ENCODE results near the gene NECTIN2.
"Not testable (repeated sequence)": the region's sequence is repeated elsewhere in the genome, so short reads cannot be mapped to it uniquely, and the experiment has no call there.

The NECTIN2 gene

GRCh38 chr19:44817725-44818465, 28.2 kb upstream of the NECTIN2 start:
- DNase-seq (ENCODE audit: low read depth), result no peak

- no peak for DNase-seq (ENCODE audit: low read depth)
These were observed 27.5 kb upstream of the NECTIN2 start for GRCh38 chr19:44818466-44819031.

- no peak for DNase-seq (ENCODE audit: low read depth)
These were observed 26.8 kb upstream of the NECTIN2 start for GRCh38 chr19:44819246-44819832.

GRCh38 chr19:44820648-44821609, 25.2 kb upstream of the NECTIN2 start:
- DNase-seq (ENCODE audit: low read depth), result no peak

GRCh38 chr19:44822177-44822576, 23.9 kb upstream of the NECTIN2 start:
- no peak for DNase-seq (ENCODE audit: low read depth)

DNA sequence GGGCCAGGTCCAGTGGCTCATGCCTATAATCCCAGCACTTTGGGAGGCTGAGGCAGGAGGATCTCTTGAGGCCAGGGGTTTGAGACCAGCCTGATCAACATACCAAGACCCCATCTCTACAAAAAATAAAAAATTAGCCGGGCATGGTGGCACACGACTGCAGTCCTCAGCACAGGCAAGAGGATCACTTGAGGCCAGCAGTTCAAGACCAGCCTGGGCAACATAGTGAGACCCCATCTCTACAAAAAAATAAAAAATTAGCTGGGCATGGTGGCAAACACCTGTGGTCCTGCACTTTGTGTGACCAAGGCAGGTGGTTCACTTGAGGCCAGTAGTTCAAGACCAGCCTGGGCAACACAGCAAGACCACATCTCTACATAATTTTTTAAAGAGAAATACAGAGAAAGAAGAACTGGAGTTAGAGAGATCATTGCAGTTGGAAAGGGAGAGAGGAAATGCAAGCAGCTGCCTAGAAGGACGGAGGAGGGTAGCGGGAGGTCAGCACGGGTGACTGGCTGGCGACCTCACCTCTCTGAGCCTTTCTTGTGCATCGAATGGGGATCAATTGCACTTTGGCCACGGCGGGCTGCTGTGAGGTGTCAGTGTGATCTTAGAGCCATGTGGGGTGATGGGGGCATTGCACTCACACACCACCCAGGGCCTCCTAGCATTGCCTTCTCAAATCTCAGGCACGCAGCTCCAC, 23.3 kb upstream of the NECTIN2 start:
- DNase-seq (ENCODE audit: low read depth), result no peak

DNA sequence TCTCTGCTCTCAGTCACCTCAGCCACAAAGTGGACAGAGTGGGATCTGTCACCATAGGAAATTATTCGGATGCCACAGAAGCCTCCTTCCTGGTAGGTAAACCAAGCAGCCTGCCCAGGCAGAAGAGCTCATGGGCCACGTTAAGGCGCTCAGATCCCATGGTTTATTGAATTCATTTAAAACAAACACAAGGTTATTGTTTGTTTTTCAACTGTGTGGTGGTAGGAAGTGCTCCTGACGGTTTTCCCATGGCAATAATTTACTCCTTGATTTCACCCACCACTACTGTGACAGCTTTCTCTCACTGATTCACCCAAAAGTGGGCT, 22.8 kb upstream of the NECTIN2 start:
- DNase-seq (ENCODE audit: low read depth), result no peak

DNA sequence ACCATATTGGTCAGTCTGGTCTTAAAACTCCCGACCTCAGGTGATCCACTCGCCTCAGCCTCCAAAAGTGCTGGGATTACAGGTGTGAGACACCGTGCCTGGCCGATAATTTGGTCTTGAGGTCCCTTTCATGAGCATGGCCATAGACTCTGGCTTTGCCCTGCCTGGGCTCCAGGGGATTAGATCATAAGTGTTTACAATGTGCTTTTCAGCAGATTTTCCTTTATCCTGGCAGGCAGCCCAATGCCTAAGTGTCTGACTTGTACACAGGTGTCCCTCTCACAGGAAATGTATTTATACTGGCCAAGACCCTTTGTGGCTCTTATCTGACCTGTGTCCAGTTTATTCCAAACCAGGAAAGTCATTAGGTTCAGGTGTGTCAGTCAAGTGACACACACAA, 21.3 kb upstream of the NECTIN2 start:
- no peak for DNase-seq (ENCODE audit: low read depth)

GRCh38 chr19:44832875-44833274, 13.2 kb upstream of the NECTIN2 start:
- DNase-seq (ENCODE audit: low read depth), result not testable (repeated sequence)

DNA sequence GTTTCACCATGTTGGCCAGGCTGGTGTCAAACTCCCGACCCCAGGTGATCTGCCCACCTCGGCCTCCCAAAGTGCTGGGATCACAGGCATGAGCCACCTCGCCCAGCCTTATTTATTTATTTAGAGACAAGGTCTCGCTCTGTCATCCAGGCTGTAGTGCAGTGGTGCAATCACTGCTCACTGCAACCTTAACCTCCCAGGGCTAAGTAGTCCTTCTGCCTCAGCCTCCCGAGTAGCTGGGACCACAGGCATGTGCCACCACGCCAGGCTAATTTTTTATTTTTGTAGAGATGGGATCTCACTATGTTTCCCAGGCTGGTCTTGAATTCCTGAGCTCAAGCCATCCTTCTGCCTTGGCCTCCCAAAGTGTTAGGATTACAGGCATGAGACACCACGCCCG, 11.7 kb upstream of the NECTIN2 start:
- not testable (repeated sequence) for DNase-seq (ENCODE audit: low read depth)

- DNase-seq (ENCODE audit: low read depth), result no peak
These were observed 6.8 kb upstream of the NECTIN2 start for GRCh38 chr19:44839276-44839675.

DNA sequence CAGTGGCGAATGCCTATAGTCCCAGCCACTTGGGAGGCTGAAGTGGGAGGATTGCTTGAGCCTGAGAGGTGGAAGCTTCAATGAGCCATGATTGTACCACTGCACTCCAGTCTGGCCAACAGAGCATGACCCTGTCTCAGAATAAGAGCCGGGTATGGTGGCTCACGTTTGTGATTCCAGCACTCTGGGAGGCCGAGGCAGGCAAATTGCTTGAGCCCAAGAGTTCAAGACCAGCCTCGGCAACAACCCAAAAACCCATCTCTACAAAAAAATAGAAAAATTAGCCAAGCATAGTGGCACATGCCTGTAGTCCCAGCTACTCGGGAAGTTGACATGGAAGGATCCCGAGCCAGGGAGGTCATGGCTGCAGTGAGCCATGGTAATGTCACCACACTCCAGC, 5.3 kb upstream of the NECTIN2 start:
- DNase-seq (ENCODE audit: low read depth), result no peak

DNA sequence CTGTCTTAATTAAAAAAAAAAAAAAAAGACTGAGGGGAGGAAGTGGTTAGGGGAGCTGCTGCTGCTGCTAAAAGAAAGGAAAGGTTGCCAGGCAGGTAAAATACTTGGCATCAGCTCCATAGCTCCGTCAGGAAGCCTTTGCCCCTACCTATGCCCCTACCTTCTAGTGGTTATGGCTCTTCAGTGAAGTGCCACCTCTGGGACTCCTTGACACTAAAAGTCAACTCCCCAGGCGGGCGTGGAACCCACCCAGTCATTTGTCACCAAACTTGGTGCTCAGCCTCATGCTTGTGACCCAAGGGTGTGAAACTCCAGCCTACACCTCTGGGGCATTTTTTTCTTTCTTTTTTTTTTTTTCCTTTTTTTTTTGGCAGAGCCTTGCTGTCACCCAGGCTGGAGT, 4.9 kb upstream of the NECTIN2 start:
- no peak for DNase-seq (ENCODE audit: low read depth)

DNA sequence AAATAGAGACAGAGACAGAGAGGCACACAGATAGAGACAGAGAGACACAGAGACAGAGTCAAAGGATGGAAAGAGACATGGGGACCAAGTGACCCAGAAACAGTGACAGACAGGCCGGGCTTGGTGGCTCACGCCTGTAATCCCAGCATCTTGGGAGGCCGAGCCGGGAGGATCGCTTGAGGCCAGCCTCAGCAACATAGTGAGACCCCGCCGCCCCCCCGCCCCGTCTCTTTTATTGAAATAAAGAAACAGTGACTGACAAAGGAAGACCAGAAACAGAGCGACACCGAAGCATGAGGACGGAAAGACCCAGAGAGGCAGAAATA, 848 bp upstream of the NECTIN2 start:
- no peak for DNase-seq (ENCODE audit: low read depth)

GRCh38 chr19:44846455-44847143, 502 bp downstream of the NECTIN2 start:
- no peak for DNase-seq (ENCODE audit: low read depth)

DNA sequence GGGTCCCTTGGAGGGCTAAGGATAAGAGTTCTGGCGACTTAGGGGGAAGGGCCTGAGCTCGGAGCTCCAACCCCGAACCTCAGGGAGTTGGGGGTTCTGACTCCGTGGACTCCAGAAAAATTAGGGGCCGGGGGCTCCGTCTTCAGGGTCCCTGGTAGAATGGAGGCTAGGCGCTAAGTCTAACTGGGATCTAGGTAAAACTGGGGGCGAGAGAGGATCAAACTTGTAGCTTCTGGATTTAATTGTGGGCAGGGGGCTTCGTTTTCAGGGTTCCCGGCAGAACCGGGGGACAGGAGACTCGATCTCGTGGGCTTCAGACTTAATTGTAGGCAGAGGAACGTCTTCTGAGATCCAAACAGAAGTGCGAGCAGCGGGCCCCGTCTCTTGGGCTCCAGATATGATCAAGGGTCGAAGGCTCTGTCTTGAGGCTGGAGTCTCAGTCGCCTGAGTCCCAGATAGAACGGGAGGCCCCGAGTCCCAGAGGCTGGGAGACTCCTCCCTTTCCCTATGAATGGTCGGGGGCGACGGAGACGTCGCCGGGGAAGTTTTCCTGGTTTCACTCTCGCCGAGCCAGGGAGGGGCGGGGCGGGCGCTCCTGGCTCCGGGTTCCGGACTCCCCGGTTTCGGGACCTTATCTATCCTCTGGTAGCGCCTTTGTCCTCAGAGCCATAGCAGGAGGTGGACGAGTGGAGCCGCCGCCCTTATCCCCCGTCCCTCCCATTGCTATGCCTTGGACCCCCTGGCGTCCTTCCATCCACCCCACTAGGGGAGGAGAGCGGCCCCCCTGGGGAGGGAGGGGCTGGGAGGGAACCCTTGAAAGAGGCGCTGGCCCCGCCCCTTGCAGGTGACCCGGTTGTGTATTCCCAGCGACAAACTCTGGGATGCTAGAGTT, 1.3 kb downstream of the NECTIN2 start:
- no peak for DNase-seq (ENCODE audit: low read depth)

GRCh38 chr19:44848036-44848811, 2.1 kb downstream of the NECTIN2 start:
- no peak for DNase-seq (ENCODE audit: low read depth)

DNA sequence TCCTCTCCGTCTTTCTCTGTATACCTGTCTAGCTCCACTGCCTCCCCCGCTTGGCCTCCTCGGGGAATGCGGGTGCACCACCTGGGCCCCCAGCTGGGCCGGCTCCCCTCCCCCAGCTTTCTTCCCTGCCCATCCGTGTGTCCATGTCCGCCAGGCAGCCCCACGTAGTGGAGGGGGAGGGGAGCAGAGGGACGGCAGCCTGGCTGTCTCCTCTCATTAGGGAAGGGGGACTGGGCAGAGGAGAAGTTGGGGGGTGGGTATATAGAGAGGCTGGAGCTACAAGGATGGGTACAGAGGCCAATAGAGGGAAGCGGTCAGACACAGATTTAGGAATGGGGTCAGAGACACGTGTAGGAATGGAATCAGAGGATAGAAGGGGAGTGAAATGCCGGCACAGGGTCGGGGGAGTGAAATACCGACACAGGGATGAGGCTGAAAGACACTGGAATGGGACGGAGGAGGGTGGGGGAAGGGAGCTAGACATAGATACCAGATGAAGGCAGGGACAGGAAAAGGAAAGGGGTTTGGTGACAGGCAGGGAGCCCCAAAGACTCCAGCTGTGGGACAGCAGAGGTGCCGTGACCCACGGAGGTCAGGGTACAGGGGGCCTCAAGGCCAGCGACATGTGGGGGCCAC, 2.8 kb downstream of the NECTIN2 start:
- no peak for DNase-seq (ENCODE audit: low read depth)

DNA sequence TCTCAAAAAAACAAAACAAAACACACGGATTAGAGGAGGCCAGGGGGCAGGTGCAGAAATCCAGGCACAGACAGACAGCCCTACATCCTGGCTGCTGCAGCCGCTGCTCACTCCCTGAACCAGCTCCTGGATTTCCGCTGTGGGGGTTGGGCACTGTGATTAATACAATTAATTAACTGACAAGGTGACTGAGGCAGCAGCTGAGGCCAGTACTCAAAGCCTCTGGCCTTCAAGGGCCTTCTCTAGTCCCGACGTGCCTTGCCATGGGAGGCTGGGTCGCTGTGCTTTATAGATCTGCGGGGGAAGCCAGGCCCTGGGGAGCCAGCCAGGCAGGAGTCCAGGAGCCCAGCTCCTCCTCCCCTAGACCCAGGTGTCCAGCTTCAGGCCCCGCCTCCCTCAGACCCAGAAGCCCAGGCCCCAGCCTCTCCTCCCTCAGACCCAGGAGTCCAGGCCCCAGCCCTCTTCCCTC, 4.6 kb downstream of the NECTIN2 start:
- DNase-seq (ENCODE audit: low read depth), result no peak

All from activated T-cell treated with anti-CD3 and anti-CD28 coated beads for 24 hours (primary cell).